CD4-positive, alpha-beta T cell (primary cell): ENCODE data around the gene GFOD1. TPM values are rescaled to one million over a fixed set of nuclear protein-coding genes. Genes with fewer than 3 reads are reported as not detected.

ENCODE experiments used
- ATAC-seq: fragments of 200-7000 bp; cut with Tn5 transposase; one replicate; pipeline ENCODE4 v1.10.0; 2022; ENCODE audit warnings: mild to moderate bottlenecking; ENCODE audit not compliant: poor library complexity
- CTCF ChIA-PET: fragments of 350-600 bp; sonication (Branson Sonifier 250); formaldehyde crosslinking; loops from one replicate; lab custom pipeline; 2021; ENCODE audit warnings: antibody characterized with exemption, inconsistent platforms; lab: Charles Lee
- POLR2A ChIA-PET: fragments of 350-600 bp; sonication (Branson Sonifier 250); formaldehyde crosslinking; loops from one replicate; lab custom pipeline; 2021; ENCODE audit warnings: antibody characterized with exemption, inconsistent platforms; lab: Charles Lee
- DNase-seq, 14 experiments: peaks; one replicate each; pipeline ENCODE4 v3.0.0-alpha.2; 2013 to 2020; ENCODE audit warnings: mixed read lengths in 2 of 14
- H3K27ac ChIP-seq, 2 donors: one replicate each; pipeline versions ENCODE4 v1.5.1 to v1.7.0; 2013; ENCODE audit warnings: low read length in 2 of 2, low read depth in 1 of 2, mild to moderate bottlenecking in 1 of 2
- H3K27me3 ChIP-seq, 2 experiments: 1 replicate in 1 of 2; 2 replicates in 1 of 2; pipeline versions ENCODE4 v1.6.1 to v1.7.0; 2013; ENCODE audit warnings: low read length in 2 of 2, control low read depth in 1 of 2, mild to moderate bottlenecking in 1 of 2, moderate library complexity in 1 of 2; ENCODE audit not compliant: insufficient read depth in 2 of 2, control insufficient read depth in 1 of 2
- H3K36me3 ChIP-seq: one replicate; pipeline ENCODE4 v1.6.1; 2013; ENCODE audit warnings: low read length, control low read depth; ENCODE audit not compliant: insufficient read depth
- H3K4me1 ChIP-seq: one replicate; pipeline ENCODE4 v1.6.1; 2013; ENCODE audit warnings: low read length, control low read depth; ENCODE audit not compliant: insufficient read depth
- H3K4me3 ChIP-seq: one replicate; pipeline ENCODE4 v1.5.1; 2013; ENCODE audit warnings: mild to moderate bottlenecking, low read length, moderate library complexity
- H3K9me3 ChIP-seq, 2 experiments: 1 replicate in 1 of 2; 2 replicates in 1 of 2; pipeline versions ENCODE4 v1.6.1 to v1.7.0; 2013; ENCODE audit warnings: low read length in 2 of 2, mild to moderate bottlenecking in 2 of 2, control low read depth in 1 of 2, moderate library complexity in 1 of 2; ENCODE audit not compliant: control insufficient read depth in 1 of 2, insufficient read depth in 1 of 2
- H3K27ac Mint-ChIP-seq: one replicate; pipeline ENCODE4 v1.8.0; 2020; ENCODE audit warnings: mixed read lengths
- H3K27me3 Mint-ChIP-seq: one replicate; pipeline ENCODE4 v1.8.0; 2021; ENCODE audit warnings: mixed read lengths
- H3K36me3 Mint-ChIP-seq: one replicate; pipeline ENCODE4 v1.8.0; 2021; ENCODE audit warnings: low read depth, mixed read lengths
- H3K4me1 Mint-ChIP-seq: one replicate; pipeline ENCODE4 v1.8.0; 2021; ENCODE audit warnings: low read depth, mixed read lengths
- H3K4me3 Mint-ChIP-seq: one replicate; pipeline ENCODE4 v1.8.0; 2020; ENCODE audit warnings: mild to moderate bottlenecking, mixed read lengths
- H3K9me3 Mint-ChIP-seq: one replicate; pipeline ENCODE4 v1.8.0; 2020; ENCODE audit warnings: mixed read lengths
- intact Hi-C, 2 experiments: fragments of 100-400 bp; cut with DNase I in 1 of 2; cut with micrococcal nuclease in 1 of 2; formaldehyde crosslinking; loops; one replicate each; pipeline versions ENCODE4 v1.15.1 to v1.9.0; 2023 to 2025; cut with DNase I, micrococcal nuclease
- total RNA-seq, 174 experiments: library from RNA in 2 of 174; stranded (reverse) in 2 of 174; gene quantifications; one replicate each; pipeline ENCODE4 v1.2.3 and lab custom pipeline; 2021 to 2026
- TF ChIP-seq, protein P1 (sequence below): fragments of 200-600 bp; IDR thresholded peaks from one replicate; pipeline ENCODE4 v1.8.0; 2022; ENCODE audit warnings: antibody characterized with exemption, mild to moderate bottlenecking

The GFOD1 gene
- total RNA-seq, 2 experiments from 2014 or later: 1.3 to 2.0 TPM

DNA sequence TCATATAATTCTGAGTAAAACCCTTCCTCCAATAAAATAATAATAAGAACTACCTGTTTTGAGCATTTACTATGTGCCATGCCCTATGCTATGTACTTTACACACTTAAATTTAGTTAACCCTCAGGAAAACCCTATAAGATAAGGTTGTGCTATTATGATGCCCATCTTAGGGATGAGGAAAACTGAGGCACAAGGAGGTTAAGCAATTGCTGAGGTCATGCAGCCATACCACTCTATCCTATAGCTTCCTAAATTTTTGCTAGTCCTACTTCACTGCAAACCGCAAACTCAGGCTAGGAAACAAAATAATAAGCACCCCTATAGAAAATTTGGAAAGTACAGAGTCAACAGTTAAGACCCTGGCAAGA is 38.9 kb upstream of the GFOD1 start:
- no peak overlapping the region for H3K27ac ChIP-seq
- no peaks in the 10 kb centered on the region for H3K36me3 Mint-ChIP-seq
- TF ChIP-seq, protein P1, sequence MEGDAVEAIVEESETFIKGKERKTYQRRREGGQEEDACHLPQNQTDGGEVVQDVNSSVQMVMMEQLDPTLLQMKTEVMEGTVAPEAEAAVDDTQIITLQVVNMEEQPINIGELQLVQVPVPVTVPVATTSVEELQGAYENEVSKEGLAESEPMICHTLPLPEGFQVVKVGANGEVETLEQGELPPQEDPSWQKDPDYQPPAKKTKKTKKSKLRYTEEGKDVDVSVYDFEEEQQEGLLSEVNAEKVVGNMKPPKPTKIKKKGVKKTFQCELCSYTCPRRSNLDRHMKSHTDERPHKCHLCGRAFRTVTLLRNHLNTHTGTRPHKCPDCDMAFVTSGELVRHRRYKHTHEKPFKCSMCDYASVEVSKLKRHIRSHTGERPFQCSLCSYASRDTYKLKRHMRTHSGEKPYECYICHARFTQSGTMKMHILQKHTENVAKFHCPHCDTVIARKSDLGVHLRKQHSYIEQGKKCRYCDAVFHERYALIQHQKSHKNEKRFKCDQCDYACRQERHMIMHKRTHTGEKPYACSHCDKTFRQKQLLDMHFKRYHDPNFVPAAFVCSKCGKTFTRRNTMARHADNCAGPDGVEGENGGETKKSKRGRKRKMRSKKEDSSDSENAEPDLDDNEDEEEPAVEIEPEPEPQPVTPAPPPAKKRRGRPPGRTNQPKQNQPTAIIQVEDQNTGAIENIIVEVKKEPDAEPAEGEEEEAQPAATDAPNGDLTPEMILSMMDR: no peak
- no peaks in the 10 kb centered on the region for H3K36me3 ChIP-seq
- H3K4me1 Mint-ChIP-seq: peaks cover 18% of the 10 kb centered on the region
- H3K27me3 ChIP-seq: no peaks in the 10 kb centered on the region
- H3K4me3 Mint-ChIP-seq: no peak overlapping the region
- no peak overlapping the region for H3K4me3 ChIP-seq
- H3K27ac Mint-ChIP-seq: peak overlapping the region; percentile 77
- no peaks in the 10 kb centered on the region for H3K9me3 ChIP-seq
- DNase-seq: no peak
- peaks cover 11% of the 10 kb centered on the region for H3K4me1 ChIP-seq
- POLR2A ChIA-PET: interaction anchor here (1.0 to 1.1 kb wide), 4 partner anchors 39 to 198 kb away, joined by 3 to 4 read pairs (median 4); partner anchors contain the start of genes GFOD1 and TBC1D7
- H3K27me3 Mint-ChIP-seq: no peaks in the 10 kb centered on the region
- no peaks in the 10 kb centered on the region for H3K9me3 Mint-ChIP-seq
- CTCF ChIA-PET: interaction anchor here (1.3 kb wide), 1 partner anchor 12 kb away, joined by 3 read pairs; no protein-coding TSS in a partner anchor
- no peak for ATAC-seq
- intact Hi-C loops: loop anchor here in 1 of 2 experiments (1.0 kb wide), 1 partner anchor 48 kb away; the partner anchor contains the start of gene SIRT5

DNA sequence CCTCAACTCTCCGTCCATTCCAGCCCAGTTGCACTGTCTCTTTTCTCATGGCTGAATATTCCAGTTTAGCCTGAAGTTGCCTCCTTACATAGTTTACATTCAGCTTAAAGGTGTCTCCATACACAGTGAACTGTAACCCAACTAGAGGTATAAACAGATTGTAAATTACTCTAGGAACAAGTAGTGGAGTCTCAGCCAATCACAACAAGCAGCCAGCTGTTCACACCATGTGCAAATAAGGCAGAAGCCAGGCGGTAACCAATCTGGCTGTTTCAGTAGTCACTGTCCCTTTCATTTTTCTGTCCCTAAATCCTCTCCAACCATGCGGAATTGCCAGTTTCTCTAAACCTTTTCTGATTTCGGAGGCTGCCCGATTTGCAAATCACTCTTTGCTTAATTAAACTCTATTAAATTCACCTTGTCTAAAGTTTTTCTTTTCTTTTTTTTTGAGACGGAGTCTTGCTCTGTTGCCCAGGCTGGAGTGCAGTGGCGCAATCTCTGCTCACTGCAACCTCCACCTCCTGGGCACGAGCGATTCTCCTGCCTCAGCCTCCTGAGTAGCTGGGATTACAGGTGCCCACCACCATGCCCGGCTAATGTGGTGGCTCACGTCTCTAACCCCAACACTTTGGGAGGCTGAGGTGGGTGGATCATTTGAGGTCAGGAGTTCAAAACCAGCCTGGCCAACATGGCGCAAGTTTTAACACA is 37.6 kb upstream of the GFOD1 start:
- CTCF ChIA-PET: no interaction called here
- Histone ChIP-seq H3K9me3 (no peaks in the 10 kb centered on the region), H3K27me3 (no peaks in the 10 kb centered on the region), H3K36me3 (no peaks in the 10 kb centered on the region), H3K4me3 (no peak overlapping the region), H3K4me1 (peaks cover 11% of the 10 kb centered on the region), H3K27ac (no peak overlapping the region)
- H3K9me3 Mint-ChIP-seq: no peaks in the 10 kb centered on the region
- TF ChIP-seq, protein P1: no peak
- intact Hi-C loops: no loop called here
- H3K27me3 Mint-ChIP-seq: no peaks in the 10 kb centered on the region
- no peak overlapping the region for H3K27ac Mint-ChIP-seq
- H3K4me1 Mint-ChIP-seq: peaks cover 18% of the 10 kb centered on the region
- no peaks in the 10 kb centered on the region for H3K36me3 Mint-ChIP-seq
- no peak for DNase-seq
- H3K4me3 Mint-ChIP-seq: no peak overlapping the region
- POLR2A ChIA-PET: interaction anchor here (1.0 kb wide), 1 partner anchor 37 kb away, joined by 3 read pairs; the partner anchor contains the start of gene GFOD1
- no peak for ATAC-seq

DNA sequence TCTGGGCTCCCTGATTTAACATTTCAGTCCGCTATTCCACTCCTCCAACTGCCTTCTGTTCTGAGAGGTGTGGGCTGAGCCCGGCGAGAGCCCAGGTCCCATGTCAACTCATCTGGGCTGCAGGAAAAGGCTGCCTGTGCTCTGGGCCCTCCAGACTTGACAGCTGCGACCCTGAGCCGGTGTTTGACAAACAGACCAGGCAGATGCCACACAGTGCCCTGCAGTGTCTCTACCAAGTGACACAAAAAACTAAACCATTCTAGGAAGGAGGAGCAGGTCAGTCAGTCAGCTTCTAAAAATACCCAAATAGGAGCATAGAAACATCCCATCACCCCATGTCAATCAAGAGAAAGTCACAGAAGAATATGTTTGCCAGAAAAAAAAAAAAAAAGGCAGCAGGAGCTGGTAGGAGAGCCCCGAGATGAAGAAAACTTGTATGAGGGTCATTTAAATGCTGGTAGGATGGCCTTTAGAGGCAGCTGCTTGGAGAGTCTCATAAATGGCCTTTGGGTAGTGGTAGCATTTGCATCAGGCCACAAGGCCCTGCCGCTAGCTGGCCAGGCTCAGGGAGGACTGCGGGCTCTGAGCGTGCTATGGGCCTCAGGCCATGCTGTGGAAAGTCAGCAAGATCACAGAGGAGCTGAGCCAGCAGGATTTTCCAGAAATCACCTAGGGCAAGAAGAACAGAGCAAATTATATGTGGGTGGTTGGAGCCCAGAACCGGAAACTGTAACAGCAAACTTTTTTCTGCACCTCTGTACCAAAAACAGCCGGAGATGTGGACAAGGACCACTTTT is 36.6 kb upstream of the GFOD1 start:
- Histone ChIP-seq H3K9me3 (no peaks in the 10 kb centered on the region), H3K27me3 (no peaks in the 10 kb centered on the region), H3K4me1 (peaks cover 11% of the 10 kb centered on the region), H3K27ac (no peak overlapping the region), H3K4me3 (no peak overlapping the region), H3K36me3 (no peaks in the 10 kb centered on the region)
- TF ChIP-seq, protein P1: no peak
- ChIA-PET POLR2A (interaction anchor here (0.6 kb wide), 1 partner anchor 9 kb away, joined by 3 read pairs; no protein-coding TSS in a partner anchor), CTCF (no interaction called here)
- H3K4me3 Mint-ChIP-seq: no peak overlapping the region
- H3K27me3 Mint-ChIP-seq: no peaks in the 10 kb centered on the region
- DNase-seq: no peak
- no peak overlapping the region for H3K27ac Mint-ChIP-seq
- H3K4me1 Mint-ChIP-seq: peaks cover 18% of the 10 kb centered on the region
- no peak for ATAC-seq
- no peaks in the 10 kb centered on the region for H3K9me3 Mint-ChIP-seq
- intact Hi-C loops: no loop called here
- H3K36me3 Mint-ChIP-seq: no peaks in the 10 kb centered on the region
